ENCODE results near the gene IRF2BP1. TPM values are rescaled to one million over a fixed set of nuclear protein-coding genes. Genes with fewer than 3 reads are reported as not detected.
A peak's percentile ranks its signal among the peaks of the same experiment; 100 is the strongest.

IRF2BP1 gene
- polyA plus RNA-seq, 3 donors = 2.0 to 3.9 (median 2.1) TPM

DNA sequence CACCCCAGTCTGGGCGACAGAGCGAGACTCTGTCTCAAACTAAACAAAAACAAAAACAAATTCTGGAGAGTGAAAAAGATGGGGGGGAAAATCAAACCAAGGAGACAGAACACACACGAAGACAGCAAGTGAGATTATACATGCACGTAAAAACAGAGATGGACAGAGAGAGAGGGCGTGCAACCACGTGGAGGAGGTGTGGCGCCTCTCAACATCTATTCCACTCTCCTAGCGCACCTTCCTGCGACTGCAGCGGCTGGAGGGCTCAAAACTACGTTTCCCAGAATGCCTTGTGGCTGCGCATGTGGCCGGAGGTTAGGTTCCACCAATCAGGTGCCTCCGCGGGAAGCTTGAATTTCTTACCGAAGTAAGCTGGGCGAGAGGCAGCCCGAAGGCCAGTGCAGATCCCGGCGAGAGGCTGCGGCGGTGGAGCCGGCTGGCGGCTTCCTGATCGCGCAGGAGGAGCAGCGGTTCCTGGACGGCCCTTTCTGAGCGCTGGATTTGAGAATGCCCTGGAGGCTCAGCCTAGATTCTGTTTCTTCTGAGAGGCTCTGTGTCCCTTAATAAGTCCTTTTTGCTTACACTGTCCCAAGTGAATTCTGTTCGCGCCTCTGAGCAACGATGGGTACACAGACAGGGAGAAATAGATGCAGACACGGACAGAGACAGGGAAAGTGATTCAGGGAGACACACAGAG, 41.8 kb upstream of the IRF2BP1 start:
- no peaks in the 10 kb centered on the region for H3K36me3 ChIP-seq (replicated peaks in 1 of 2; ENCODE audit: control insufficient read depth in 1 of 2, insufficient read depth in 2 of 2, low read length in 2 of 2)
- H3K79me2 ChIP-seq (ENCODE audit: insufficient read depth, low read length) = no peaks in the 10 kb centered on the region
- no peak overlapping the region for H3K9ac ChIP-seq (ENCODE audit: insufficient read depth, low read length, poor library complexity, severe bottlenecking)
- Mint-ChIP-seq H3K27ac (peak overlapping the region in 1 of 7 donors; percentile 16), H3K36me3 (no peaks in the 10 kb centered on the region), H3K4me1 (peaks cover 8% of the 10 kb centered on the region), H3K27me3 (ENCODE audit: low read depth in 3 of 3) (peaks cover 11 to 34% (median 28%) of the 10 kb centered on the region in 3 donors), H3K4me3 (peak overlapping the region in 1 of 2 donors; percentile 66), H3K9me3 (peaks cover 0 to 5% (median 0%) of the 10 kb centered on the region in 7 donors)
- peaks cover 0 to 4% of the 10 kb centered on the region in 2 donors for H3K27me3 ChIP-seq (ENCODE audit: control insufficient read depth in 2 of 2, insufficient read depth in 2 of 2, low read length in 2 of 2)
- no peaks in the 10 kb centered on the region for H4K20me1 ChIP-seq (ENCODE audit: insufficient read depth, low read length)
- H3K4me1 ChIP-seq (ENCODE audit: control insufficient read depth in 1 of 2, insufficient read depth in 2 of 2, low read length in 2 of 2) = peaks cover 7 to 9% of the 10 kb centered on the region in 2 donors
- H3K27ac ChIP-seq (ENCODE audit: low read depth in 1 of 2, low read length in 2 of 2) = no peak overlapping the region
- intact Hi-C loops (cut with micrococcal nuclease) = loop anchor here in 1 of 2 donors (2.0 to 10.0 kb wide), 2 partner anchors 25 to 63 kb away; partner anchors contain the start of genes FOXA3, MYPOP and SYMPK
- TF ChIP-seq, protein P1, sequence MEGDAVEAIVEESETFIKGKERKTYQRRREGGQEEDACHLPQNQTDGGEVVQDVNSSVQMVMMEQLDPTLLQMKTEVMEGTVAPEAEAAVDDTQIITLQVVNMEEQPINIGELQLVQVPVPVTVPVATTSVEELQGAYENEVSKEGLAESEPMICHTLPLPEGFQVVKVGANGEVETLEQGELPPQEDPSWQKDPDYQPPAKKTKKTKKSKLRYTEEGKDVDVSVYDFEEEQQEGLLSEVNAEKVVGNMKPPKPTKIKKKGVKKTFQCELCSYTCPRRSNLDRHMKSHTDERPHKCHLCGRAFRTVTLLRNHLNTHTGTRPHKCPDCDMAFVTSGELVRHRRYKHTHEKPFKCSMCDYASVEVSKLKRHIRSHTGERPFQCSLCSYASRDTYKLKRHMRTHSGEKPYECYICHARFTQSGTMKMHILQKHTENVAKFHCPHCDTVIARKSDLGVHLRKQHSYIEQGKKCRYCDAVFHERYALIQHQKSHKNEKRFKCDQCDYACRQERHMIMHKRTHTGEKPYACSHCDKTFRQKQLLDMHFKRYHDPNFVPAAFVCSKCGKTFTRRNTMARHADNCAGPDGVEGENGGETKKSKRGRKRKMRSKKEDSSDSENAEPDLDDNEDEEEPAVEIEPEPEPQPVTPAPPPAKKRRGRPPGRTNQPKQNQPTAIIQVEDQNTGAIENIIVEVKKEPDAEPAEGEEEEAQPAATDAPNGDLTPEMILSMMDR (IDR thresholded peaks at IDR 0.05) = no peak
- no peaks in the 10 kb centered on the region for H3K9me3 ChIP-seq (replicated peaks in 1 of 2; ENCODE audit: control insufficient read depth in 1 of 2, insufficient read depth in 1 of 2, low read length in 2 of 2)
- H3K4me3 ChIP-seq (replicated peaks in 1 of 3; ENCODE audit: low read depth in 2 of 3, low read length in 3 of 3) = peak overlapping the region in 1 of 3 experiments; percentile 45
- no peak overlapping the region for H2AFZ ChIP-seq (ENCODE audit: insufficient read depth, low read depth, low read length, poor library complexity, severe bottlenecking)
- DNase-seq = peak; percentile 78 to 86 (median 85)
- peak overlapping the region; percentile 74 for H3K4me2 ChIP-seq (replicated peaks; ENCODE audit: extremely low read depth, low read length, poor library complexity, severe bottlenecking)
- WGBS (ENCODE audit: insufficient coverage) = 2% methylated on average over 30 of the region's 33 CpGs

DNA sequence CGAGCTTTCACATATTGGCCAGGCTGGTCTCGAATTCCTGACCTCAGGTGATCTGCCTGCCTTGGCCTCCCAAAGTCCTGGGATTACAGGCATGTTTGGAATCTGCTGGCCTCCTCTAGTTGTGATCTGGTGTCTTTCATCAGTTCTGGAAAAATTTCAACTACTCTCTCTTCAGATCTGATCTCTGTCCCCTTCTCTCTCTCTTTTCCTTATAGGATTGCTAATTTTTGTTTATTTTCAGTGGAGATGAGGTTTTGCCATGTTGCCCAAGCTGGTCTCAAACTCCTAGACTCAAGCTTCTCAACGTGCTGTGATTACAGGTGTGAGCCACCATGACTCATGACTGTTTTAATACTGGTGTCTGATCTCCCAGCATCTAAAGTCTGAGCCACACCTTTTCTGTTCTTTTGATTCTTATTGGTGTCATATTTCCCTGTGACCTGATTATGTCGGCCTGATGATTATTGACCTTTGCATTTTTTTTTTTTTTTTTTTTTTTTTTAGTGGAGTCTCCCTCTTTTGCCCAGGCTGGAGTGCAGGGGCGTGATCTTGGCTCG, 39.0 kb upstream of the IRF2BP1 start:
- Histone ChIP-seq H3K4me1 (ENCODE audit: control insufficient read depth in 1 of 2, insufficient read depth in 2 of 2, low read length in 2 of 2) (peaks cover 7 to 9% of the 10 kb centered on the region in 2 donors), H2AFZ (ENCODE audit: insufficient read depth, low read depth, low read length, poor library complexity, severe bottlenecking) (no peak overlapping the region), H4K20me1 (ENCODE audit: insufficient read depth, low read length) (no peaks in the 10 kb centered on the region), H3K4me2 (replicated peaks; ENCODE audit: extremely low read depth, low read length, poor library complexity, severe bottlenecking) (no peak overlapping the region), H3K36me3 (replicated peaks in 1 of 2; ENCODE audit: control insufficient read depth in 1 of 2, insufficient read depth in 2 of 2, low read length in 2 of 2) (no peaks in the 10 kb centered on the region), H3K27me3 (ENCODE audit: control insufficient read depth in 2 of 2, insufficient read depth in 2 of 2, low read length in 2 of 2) (peaks cover 0 to 2% of the 10 kb centered on the region in 2 donors), H3K79me2 (ENCODE audit: insufficient read depth, low read length) (no peaks in the 10 kb centered on the region), H3K4me3 (replicated peaks in 1 of 3; ENCODE audit: low read depth in 2 of 3, low read length in 3 of 3) (no peak overlapping the region), H3K27ac (ENCODE audit: low read depth in 1 of 2, low read length in 2 of 2) (no peak overlapping the region), H3K9me3 (replicated peaks in 1 of 2; ENCODE audit: control insufficient read depth in 1 of 2, insufficient read depth in 1 of 2, low read length in 2 of 2) (no peaks in the 10 kb centered on the region), H3K9ac (ENCODE audit: insufficient read depth, low read length, poor library complexity, severe bottlenecking) (no peak overlapping the region)
- Mint-ChIP-seq H3K9me3 (peaks cover 0 to 2% (median 0%) of the 10 kb centered on the region in 7 donors), H3K27me3 (ENCODE audit: low read depth in 3 of 3) (peaks cover 15 to 30% (median 20%) of the 10 kb centered on the region in 3 donors), H3K36me3 (no peaks in the 10 kb centered on the region), H3K27ac (no peak overlapping the region), H3K4me1 (peaks cover 8% of the 10 kb centered on the region), H3K4me3 (no peak overlapping the region)
- WGBS (ENCODE audit: insufficient coverage) = 82% methylated on average over 3 of the region's 6 CpGs
- intact Hi-C loops (cut with micrococcal nuclease) = loop anchor here in 1 of 2 donors (10.0 kb wide), 1 partner anchor 60 kb away; the partner anchor contains the start of genes FOXA3 and SYMPK
- TF ChIP-seq, protein P1 (IDR thresholded peaks at IDR 0.05) = no peak
- no peak for DNase-seq

All from CD14-positive monocyte (primary cell).